NCI-H1048 (cell line): ENCODE results near the gene CD83.
"Not testable (repeated sequence)": the region's sequence is repeated elsewhere in the genome, so short reads cannot be mapped to it uniquely, and the experiment has no call there.

ENCODE experiments used
- DNase-seq: peaks from one replicate; lab custom pipeline; 2025; lab: John Stamatoyannopoulos, UW

Gene CD83

GRCh38 chr6:14147891-14148290, 30.3 kb downstream of the CD83 start:
- no peak for DNase-seq

GRCh38 chr6:14148471-14148870, 30.9 kb downstream of the CD83 start:
- DNase-seq: no peak

DNA sequence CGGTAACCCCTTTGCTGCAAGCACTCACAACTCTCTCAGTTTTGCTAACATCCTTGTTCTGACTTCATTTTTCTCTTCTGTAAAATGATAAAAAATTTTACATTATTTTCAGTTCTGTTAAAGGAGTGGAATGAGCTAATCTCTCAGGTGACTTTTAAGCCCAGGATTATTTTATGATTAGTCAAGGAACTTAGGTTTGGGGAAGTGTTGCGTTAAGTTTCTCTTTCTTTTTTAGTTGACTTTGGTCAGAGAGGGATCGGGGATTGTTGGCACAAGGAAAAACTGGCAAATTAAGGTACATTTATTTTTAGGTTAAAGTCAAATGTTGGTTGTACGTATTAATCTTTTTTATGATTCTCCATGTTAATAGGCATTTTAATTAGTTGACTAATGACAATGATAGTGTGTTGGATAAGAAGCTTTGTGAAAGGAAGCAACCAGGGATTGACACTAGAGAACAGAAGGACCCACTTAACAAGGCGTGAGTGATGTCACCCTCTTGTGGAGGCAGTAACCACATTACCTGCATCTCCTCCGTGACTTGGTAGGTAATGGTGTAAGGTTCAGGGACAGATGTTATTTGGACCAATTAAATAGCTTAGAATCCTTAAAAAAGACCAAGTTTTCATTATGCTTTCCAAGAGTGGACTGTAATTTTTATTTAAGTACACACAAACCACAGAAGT, 31.6 kb downstream of the CD83 start:
- no peak for DNase-seq

DNA sequence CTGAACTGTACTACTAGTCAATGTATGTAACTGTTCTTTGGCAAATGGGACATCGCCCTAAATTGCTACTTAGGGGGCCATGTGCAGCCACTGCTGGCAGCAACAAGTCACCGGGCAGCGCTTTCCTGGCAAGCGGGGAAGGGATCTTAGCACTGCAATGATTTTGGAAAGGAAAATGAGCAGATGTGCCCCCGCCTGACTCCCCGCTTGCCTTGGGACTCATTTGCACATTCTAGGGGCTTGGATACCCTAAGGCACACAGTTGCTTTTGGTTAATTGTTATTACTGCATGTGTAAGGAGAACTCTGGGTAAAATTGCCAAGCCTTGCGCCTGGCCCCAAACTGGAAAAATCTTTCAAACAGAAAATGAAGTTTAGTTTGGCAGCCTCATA, 32.2 kb downstream of the CD83 start:
- DNase-seq: no peak

DNA sequence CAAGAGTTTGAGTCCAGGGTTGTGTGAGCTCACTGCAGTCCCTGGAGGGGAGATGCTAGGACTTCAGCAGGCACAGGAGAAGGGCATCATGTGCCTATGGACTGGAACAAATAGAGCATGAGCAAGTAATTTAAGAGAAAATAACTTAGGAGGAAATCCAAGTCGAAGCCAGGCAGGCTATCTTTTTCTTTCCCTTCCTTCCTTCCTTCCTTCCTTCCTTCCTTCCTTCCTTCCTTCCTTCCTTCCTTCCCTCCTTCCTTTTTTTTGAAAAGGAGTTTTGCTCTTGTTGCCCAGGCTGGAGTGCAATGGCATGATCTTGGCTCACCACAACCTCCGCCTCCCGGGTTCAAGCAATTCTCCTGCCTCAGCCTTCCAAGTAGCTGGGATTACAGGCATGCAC, 33.7 kb downstream of the CD83 start:
- not testable (repeated sequence) for DNase-seq

DNA sequence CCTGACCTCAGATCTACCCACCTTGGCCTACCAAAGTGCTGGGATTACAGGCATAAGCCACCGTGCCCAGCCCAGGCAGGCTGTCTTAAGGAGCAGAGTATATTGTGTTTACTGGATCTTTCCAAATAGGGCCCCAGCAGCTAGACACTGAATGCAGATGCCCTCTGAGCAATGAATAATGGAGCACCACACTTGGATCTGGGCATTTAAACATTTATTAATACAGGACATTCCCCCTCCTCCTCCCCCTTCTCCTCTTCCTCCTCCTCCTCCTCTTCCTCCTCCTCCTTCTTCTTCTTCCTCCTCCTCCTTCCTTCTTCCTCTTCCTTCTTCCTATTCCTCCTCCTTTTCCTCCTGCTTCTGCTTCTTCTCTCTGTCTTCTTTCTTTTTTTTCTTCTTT, 34.2 kb downstream of the CD83 start:
- DNase-seq: no peak

DNA sequence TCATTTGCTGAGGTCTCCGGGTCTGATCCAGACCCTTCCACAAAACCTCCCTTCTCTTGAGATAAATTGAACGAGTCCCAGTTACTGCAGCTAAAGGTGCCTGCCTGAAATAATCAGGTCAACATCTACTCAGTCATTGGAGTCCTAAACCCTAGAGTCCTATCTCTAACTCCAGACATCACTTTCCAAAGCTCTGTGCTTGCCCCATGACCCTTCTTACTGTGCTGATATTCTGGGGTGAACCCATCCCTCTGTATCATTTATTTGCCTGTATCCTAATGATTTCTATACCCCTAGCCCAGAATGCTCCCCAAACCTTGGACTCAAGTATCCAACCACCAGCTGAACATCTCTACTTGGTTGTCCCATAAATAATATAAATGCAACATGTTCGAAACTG, 35.7 kb downstream of the CD83 start:
- no peak for DNase-seq

- DNase-seq: no peak
Measured at GRCh38 chr6:14159090-14159489, 41.5 kb downstream of the CD83 start.

DNA sequence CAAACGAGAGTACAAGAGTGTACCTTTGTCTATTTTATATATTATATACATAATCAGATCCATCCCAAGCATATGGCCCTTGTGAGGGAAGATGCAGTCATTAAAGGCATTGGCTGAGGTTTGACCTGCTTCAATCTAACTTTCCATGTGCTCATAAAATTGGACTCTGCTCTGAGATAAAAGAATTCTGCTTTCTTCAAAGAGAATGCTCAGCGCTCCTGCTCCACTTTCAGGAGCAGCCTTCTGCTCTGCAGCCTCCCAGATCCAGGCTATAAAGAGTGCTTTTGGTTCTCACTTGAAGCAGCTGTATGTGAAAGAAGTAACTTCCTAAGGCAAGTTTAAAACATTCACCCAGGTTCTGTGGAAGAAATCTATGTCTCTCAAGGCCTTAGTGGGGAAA, 45.3 kb downstream of the CD83 start:
- DNase-seq: no peak

GRCh38 chr6:14165091-14165490, 47.5 kb downstream of the CD83 start:
- DNase-seq: no peak

GRCh38 chr6:14166839-14167238, 49.3 kb downstream of the CD83 start:
- no peak for DNase-seq

GRCh38 chr6:14170128-14170527, 52.6 kb downstream of the CD83 start:
- DNase-seq: no peak

DNA sequence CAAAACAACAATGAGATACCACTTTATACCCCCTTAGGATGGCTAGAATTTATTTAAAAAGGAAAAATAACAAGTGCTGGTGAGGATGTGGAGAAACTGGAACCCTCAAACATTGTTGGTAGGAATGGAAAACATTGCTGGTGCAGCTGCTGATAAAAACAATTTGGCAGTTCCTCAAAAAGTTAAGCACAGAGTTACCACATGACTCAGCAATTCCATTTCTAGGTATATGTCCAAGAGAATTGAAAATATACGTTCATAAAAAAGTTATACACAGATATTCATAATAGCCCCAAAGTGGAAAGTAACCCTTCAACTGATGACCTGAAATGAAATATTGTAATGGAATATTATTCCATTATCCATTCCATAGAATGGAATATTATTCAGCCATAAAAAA, 55.0 kb downstream of the CD83 start:
- DNase-seq: no peak

GRCh38 chr6:14174226-14174625, 56.7 kb downstream of the CD83 start:
- no peak for DNase-seq

- DNase-seq: no peak
Measured at GRCh38 chr6:14174996-14175395, 57.4 kb downstream of the CD83 start.

DNA sequence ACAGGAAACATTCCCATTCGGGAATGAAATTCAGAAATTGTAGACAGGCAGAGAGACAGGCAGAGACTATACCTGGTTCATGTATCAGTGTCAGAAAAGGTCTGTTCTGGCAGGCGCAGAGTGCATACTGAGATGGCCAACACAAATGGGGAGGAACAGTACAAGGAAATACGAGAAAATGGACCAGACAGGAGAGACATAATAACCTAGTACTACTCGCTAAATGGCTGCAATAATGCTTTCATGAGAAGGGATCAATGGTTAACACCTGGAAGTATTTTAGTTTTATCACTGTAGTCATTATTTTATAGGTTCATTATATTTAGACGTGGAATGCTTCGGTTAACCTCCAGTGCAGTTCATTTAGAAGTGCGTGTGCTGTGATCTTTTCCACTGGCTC, 58.9 kb downstream of the CD83 start:
- DNase-seq: no peak

DNA sequence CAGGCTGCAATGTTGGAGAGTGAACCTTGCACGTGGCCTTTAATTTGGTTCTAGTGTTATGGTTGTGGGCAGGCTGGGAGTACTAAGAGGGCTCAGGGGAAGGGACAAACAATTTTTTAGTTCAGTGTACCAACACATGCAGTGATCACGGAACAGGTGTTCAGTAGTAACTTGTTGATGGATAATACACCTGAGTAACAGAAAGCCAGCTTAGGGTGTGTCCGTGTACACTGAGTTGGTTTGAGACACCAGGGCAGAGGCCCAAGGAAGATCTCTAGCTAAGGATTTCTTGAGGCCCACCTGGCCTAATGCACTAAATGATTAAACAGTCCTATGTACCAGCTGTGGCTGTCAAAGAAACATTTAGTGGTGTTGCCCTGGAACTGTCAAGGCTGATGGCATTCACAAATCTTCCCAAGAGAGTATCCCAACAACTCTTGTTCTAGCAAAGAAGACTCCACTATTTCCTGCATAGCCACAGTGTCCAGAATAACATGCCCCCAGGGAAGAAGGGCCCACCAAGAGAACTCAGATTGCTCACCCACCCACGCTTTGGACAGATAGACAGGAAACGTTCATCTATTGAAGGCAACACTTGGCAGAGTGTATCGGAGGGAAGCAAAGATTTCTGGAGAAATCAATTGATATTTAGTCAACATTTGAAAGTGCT, 60.0 kb downstream of the CD83 start:
- DNase-seq: no peak

DNA sequence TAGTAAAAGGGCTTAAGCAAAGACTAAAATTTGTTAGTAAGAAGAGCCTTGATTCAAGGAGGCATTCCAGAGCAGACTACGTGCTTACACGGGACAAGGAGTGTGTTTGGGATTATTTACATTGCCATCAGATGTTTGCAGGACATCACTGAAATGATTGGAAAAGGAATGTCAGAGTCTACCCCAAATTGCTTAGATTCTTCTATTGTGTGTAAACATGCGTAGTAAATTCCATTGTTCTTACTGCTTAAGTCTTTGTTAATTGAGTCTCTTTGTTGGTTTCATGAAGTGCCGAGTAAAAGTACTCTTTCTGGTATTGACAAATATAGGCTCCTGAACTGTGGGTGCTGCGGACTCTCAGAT, 60.5 kb downstream of the CD83 start:
- DNase-seq: no peak

DNA sequence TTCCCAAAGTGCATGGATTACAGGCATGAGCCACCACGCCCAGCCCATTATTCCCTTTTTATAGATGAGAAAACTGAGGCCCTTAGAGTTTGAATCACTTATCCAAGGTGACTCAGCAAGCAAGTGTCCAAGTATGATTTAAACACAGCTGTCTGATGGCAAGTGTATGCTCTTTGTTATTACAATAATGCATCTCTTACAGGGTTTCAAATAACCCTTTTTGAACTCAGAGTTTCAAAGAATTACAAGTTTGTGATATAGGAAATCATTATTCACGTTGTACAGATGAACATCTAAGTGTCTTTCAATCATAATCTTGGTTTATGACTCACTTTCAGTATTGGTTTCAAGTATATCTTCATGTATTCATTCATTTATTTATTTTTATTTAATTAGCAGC, 63.0 kb downstream of the CD83 start:
- no peak for DNase-seq

DNA sequence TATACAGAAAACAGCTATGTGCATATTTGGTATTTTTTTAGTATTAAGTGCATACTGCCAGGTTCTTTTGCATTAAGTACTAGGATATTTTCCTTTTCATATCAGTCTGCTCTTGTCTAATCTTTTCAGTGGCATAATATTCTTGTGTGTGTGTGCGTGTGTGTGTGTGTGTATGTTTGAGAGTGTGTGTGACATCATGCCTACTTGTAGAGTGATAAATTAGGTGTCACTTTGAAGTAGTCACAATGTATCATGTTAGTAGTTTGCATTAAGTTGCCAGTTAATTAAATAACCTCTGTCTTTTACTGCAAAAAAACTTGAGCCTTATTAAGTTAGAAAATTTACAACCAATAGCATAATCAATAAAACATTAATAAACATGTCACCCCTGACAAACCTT, 65.3 kb downstream of the CD83 start:
- DNase-seq: no peak
